ENCODE data around the gene GATA1.
"Not testable (repeated sequence)": the region's sequence is repeated elsewhere in the genome, so short reads cannot be mapped to it uniquely, and the experiment has no call there.

Gene GATA1

DNA sequence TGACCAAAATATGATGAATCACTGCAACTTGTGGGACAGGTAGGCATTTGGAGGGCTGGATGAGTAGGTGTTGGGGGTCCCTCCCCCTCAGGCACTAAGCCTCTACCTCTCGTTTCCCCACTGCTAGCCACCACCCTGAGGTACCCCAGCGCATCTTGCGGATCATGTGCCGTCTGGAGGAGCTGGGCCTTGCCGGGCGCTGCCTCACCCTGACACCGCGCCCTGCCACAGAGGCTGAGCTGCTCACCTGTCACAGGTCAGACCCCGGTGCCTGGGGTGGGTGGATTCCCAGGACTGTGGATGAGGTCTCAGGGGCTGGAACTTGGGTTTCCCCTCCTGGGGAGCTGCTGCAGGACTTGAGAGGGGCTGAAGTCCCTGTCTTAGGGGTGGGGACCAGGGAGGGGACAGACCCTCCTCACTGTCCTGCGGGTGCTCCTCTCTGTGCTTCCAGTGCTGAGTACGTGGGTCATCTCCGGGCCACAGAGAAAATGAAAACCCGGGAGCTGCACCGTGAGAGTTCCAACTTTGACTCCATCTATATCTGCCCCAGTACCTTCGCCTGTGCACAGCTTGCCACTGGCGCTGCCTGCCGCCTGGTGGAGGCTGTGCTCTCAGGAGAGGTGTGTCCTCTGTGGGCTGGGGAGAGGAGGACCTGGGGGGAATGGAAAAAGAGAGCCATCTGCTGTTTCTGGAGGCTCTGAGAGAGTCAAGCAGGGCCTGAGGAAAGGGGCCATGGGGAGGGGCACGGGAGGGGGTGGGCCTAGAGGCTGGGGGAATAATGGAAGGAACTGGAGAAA is 29.8 kb downstream of the GATA1 start:
- DNase-seq, result no peak

DNA sequence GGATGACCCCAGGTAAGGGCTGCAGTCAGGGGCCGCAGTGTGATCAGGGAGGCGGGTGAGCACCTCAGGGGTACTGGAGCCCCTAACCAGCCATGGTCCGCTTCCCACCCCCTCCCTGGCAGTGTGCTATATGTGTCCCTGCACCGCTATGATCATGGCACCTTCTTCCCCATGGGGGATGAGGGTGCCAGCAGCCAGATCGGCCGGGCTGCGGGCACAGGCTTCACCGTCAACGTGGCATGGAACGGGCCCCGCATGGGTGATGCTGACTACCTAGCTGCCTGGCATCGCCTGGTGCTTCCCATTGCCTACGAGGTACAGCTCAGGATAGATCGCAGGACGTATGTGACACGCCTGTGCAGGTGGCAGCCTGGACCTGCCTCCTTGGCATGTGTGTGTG is 31.7 kb downstream of the GATA1 start:
- no peak for DNase-seq

GRCh38 chrX:48818866-48819265 is 32.5 kb downstream of the GATA1 start:
- DNase-seq, result no peak

DNA sequence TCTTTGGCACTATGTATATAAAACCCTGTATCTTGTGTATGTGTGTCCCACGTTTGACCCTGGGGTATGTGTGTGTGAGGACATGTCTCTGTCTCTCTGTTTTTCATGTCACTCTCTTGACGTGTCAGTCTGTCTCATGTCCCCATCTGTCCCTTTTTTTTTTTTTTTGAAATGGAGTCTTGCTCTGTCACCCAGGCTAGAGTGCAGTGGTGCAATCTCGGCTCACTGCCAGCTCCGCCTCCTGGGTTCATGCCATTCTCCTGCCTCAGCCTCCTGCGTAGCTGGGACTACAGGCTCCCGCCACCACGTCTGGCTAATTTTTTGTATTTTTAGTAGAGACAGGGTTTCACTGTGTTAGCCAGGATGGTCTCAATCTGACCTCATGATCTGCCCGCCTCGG is 33.0 kb downstream of the GATA1 start:
- not testable (repeated sequence) for DNase-seq

- no peak for DNase-seq
These were observed 36.7 kb downstream of the GATA1 start for GRCh38 chrX:48823053-48823452.

- no peak for DNase-seq
These were observed 37.7 kb downstream of the GATA1 start for GRCh38 chrX:48824066-48824465.

GRCh38 chrX:48826135-48826875 is 39.9 kb downstream of the GATA1 start, which contains the start of gene ERAS:
TSS of gene ERAS (plus strand) at chrX:48826513. CDS start at chrX:48829124, 2,611 bp downstream.
- DNase-seq, result no peak

- no peak for DNase-seq
These were observed 40.7 kb downstream of the GATA1 start for GRCh38 chrX:48826876-48827653.

- DNase-seq, result no peak
These were observed 41.2 kb downstream of the GATA1 start for GRCh38 chrX:48827654-48827968.

DNA sequence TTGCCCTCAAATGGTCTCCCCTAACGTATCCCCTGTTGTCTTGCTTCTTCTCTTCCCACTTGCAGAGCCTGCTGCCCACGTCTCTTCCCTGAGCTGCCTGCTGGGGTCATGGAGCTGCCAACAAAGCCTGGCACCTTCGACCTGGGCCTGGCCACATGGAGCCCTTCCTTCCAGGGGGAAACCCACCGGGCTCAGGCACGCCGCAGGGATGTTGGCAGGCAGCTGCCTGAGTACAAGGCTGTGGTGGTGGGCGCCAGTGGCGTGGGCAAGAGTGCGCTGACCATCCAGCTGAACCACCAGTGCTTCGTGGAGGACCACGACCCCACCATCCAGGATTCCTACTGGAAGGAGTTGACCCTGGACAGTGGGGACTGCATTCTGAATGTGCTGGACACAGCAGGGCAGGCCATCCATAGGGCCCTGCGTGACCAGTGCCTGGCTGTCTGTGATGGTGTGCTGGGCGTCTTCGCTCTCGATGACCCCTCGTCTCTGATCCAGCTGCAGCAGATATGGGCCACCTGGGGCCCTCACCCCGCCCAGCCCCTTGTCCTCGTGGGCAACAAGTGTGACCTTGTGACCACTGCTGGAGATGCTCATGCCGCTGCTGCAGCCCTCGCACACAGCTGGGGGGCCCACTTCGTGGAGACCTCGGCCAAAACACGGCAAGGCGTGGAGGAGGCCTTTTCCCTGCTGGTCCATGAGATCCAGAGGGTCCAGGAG is 42.8 kb downstream of the GATA1 start:
- DNase-seq, result no peak

DNA sequence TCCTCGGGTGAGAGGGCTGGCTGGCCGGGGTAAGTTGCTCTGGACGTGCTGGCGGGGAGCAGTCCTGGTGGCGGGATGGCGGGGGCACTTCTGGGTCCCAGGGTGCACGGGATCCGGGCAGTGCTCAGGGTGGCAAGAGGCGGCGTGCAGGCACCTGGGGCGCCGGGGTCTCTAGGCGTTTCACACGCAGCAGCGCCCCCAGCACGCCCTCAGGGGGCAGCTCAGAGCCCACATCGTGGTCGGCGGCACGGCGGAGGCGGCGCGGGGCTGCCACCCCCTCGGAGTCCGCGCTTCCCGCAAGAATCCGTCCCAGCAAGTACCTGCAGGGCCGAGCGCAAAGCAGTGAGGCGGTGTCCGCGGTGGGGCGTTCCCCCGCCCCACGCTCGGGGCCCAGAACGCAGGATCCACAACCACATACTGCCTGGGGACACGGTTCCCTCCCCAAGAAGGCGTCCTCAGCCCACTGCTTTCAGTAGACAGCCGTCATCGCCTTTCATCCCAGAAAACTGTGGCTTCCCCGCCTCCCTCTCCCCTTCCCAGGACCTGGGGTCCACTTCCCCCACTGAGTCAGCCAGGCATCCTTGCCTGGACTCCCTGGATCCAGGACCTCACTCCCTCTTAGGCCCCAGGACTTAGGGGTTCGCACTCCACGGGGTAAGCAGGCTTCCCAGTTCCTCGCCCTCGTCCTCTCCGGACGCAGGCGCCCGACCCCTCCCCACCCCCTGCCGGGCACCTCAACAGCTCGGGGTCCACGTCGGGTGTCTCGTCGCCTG is 44.9 kb downstream of the GATA1 start:
- DNase-seq, result no peak

DNA sequence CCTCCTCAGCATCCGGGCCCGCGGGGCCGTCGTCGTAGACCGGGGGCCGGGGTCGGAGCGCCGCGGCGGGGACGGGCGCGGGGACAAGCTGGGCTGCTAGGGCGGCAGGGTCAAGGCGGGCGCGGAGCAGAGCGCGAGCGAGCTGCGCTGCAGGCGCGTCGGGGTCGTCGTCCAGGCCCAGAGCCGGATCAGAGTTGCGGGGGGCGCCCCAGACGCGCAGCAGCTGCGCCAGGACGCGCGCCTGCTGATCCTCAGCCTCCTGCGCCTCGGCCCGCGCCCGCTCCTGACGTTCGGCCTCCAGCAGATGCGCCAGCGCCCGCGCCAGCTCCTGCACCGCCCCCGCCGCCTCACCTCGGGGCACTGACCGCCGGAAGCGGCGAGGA is 45.5 kb downstream of the GATA1 start:
- no peak for DNase-seq

GRCh38 chrX:48833542-48834138 is 47.2 kb downstream of the GATA1 start:
- DNase-seq, result no peak

DNA sequence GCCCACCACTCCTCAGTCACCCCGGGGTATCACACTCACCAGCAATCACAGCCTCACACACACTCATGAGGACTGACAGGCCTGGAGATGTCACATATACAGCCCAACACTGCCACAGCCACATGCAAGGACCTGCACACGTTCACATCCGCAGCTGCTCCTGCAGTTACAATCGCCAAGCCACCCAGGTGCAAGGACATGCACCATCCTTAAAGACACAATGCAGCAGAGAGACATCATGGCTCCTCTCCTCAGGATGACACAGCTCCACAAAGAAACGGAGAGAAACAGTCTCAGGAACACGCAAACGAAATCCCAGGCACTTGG is 48.0 kb downstream of the GATA1 start:
- no peak for DNase-seq

GRCh38 chrX:48835524-48836329 is 49.3 kb downstream of the GATA1 start, which contains the start of gene PCSK1N:
TSS of gene PCSK1N (minus strand) at chrX:48835610. CDS start at chrX:48835532, 78 bp downstream.
- DNase-seq, result no peak

DNA sequence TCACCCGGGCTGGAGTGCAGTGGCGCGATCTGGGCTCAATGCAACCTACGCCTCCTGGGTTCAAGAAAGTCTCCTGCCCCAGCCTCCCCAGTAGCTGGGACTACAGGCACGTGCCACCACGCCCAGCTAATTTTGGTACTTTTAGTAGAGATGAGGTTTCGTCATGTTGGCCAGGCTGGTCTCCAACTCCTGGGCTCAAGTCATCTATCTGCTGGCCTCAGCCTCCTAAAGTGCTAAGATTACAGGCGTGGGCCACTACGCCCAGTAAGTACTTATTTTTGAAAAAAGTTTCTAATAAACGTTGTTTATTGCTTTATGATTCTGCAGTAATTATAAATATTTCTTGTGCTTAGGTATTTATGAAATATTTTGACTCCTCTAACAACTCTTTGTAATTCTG is 53.3 kb downstream of the GATA1 start:
- no peak for DNase-seq
